K562 (cell line): Measurements from ENCODE around the gene GPATCH3. TPM values are rescaled to one million over a fixed set of nuclear protein-coding genes. Genes with fewer than 3 reads are reported as not detected.

Source experiments
- CREB1 ChIP-seq, 2 experiments: sonication (generic) in 1 of 2; formaldehyde crosslinking in 1 of 2; IDR thresholded peaks; 2 replicates each; pipeline versions ENCODE4 v1.6.1 to v1.8.0; 2012 to 2022; ENCODE audit warnings: inconsistent platforms in 1 of 2, mild to moderate bottlenecking in 1 of 2, missing genetic modification reagents in 1 of 2, moderate library complexity in 1 of 2
- CUX1 ChIP-seq: fragments of 200-800 bp; sonication (Bioruptor generic); IDR thresholded peaks from 2 replicates; pipeline ENCODE4 v1.6.1; 2016; ENCODE audit warnings: missing genetic modification characterization, missing compliant biosample characterization
- ID3 ChIP-seq, 2 experiments: fragments of 250-450 bp in 1 of 2; fragments of 450-650 bp in 1 of 2; sonication (Bioruptor Pico) in 1 of 2; IDR thresholded peaks; 2 replicates each; pipeline versions ENCODE4 v1.6.1 to v1.8.0; 2016 to 2021; ENCODE audit warnings: mild to moderate bottlenecking in 2 of 2, moderate library complexity in 2 of 2, missing compliant biosample characterization in 1 of 2, missing genetic modification characterization in 1 of 2
- MAX ChIP-seq: sonication (generic); formaldehyde crosslinking; IDR thresholded peaks from 2 replicates; pipeline ENCODE4 v1.9.0; 2022; ENCODE audit warnings: mild to moderate bottlenecking, missing genetic modification reagents
- SIX5 ChIP-seq, 2 experiments: IDR thresholded peaks; 2 replicates each; pipeline ENCODE4 v1.6.1; 2011; ENCODE audit warnings: low read length in 2 of 2, borderline replicate concordance in 1 of 2, low read depth in 1 of 2, mild to moderate bottlenecking in 1 of 2, moderate library complexity in 1 of 2; ENCODE audit not compliant: insufficient read depth in 1 of 2
- SP2 ChIP-seq: IDR thresholded peaks from 2 replicates; pipeline ENCODE4 v1.6.1; 2011; ENCODE audit warnings: mild to moderate bottlenecking, low read depth, low read length, moderate library complexity; ENCODE audit not compliant: poor library complexity, severe bottlenecking; ENCODE audit errors: extremely low read depth
- TCF7 ChIP-seq: sonication (generic); IDR thresholded peaks from 2 replicates; pipeline ENCODE4 v1.6.1; 2016; ENCODE audit warnings: antibody characterized with exemption, borderline replicate concordance
- THRA ChIP-seq: fragments of 450-650 bp; IDR thresholded peaks from 2 replicates; pipeline ENCODE4 v1.6.1; 2017; ENCODE audit warnings: mild to moderate bottlenecking, moderate library complexity
- ZBTB33 ChIP-seq: sonication (generic); formaldehyde crosslinking; IDR thresholded peaks from 2 replicates; pipeline ENCODE4 v1.8.1; 2023; ENCODE audit warnings: mild to moderate bottlenecking, missing genetic modification reagents
- polyA plus RNA-seq, 8 experiments: library from polyadenylated mRNA; depleted of rRNA in 4 of 8; stranded (reverse) in 5 of 8; unstranded in 3 of 8; fragments of >200 nt; fragmentation: Nextera tagmentation in 2 of 8; fragmentation: Illumina TruSeq in 1 of 8; extraction: Ambion mirVana in 2 of 8; extraction: Trizol in 1 of 8; gene quantifications; 2 replicates each; pipeline versions ENCODE4 v1.2.1 to v1.2.3, GENCODE V29; 2011 to 2014; ENCODE audit warnings: inconsistent platforms in 1 of 8, missing spikeins in 1 of 8
- total RNA-seq, 7 experiments: library from RNA; depleted of rRNA in 6 of 7; stranded (reverse); fragments of >200 nt in 6 of 7; fragmentation: Illumina TruSeq in 2 of 7; extraction: Trizol in 2 of 7; gene quantifications; 2 replicates each; pipeline versions ENCODE4 v1.2.1 to v1.2.3, GENCODE V29; 2011 to 2021; ENCODE audit warnings: low replicate concordance in 1 of 7
- TF ChIP-seq, protein P1 (sequence below): fragments of 250-450 bp; sonication (Bioruptor Pico); IDR thresholded peaks from 2 replicates; pipeline ENCODE4 v1.8.0; 2021; ENCODE audit warnings: moderate library complexity, mild to moderate bottlenecking, inconsistent platforms
- TF ChIP-seq, protein P2 (sequence below): sonication (generic); IDR thresholded peaks from 2 replicates; pipeline ENCODE4 v1.6.1; 2016

The GPATCH3 gene
- total and polyA plus RNA-seq, 9 of the 15 experiments (the other 6 are each of a cell fraction or from before 2014, with no cell fraction given) = 1.6 to 23.0 (median 13.3) TPM

- no peak; the same call in 1 of the 2 replicates for TF ChIP-seq CUX1 (CRISPR knock-in tag)
- peak; percentile 75 for TF ChIP-seq MAX (CRISPR knock-in tag)
- no peak for TF ChIP-seq THRA
- TF ChIP-seq, protein P1, sequence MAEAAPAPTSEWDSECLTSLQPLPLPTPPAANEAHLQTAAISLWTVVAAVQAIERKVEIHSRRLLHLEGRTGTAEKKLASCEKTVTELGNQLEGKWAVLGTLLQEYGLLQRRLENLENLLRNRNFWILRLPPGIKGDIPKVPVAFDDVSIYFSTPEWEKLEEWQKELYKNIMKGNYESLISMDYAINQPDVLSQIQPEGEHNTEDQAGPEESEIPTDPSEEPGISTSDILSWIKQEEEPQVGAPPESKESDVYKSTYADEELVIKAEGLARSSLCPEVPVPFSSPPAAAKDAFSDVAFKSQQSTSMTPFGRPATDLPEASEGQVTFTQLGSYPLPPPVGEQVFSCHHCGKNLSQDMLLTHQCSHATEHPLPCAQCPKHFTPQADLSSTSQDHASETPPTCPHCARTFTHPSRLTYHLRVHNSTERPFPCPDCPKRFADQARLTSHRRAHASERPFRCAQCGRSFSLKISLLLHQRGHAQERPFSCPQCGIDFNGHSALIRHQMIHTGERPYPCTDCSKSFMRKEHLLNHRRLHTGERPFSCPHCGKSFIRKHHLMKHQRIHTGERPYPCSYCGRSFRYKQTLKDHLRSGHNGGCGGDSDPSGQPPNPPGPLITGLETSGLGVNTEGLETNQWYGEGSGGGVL (CRISPR knock-in tag) = no peak
- no peak for TF ChIP-seq SIX5 (IDR thresholded peaks at IDR 0.05; ENCODE audit: borderline replicate concordance in 1 of 2, insufficient read depth in 1 of 2, low read depth in 1 of 2, low read length in 2 of 2)
- no peak for TF ChIP-seq SP2
- TF ChIP-seq, protein P2, sequence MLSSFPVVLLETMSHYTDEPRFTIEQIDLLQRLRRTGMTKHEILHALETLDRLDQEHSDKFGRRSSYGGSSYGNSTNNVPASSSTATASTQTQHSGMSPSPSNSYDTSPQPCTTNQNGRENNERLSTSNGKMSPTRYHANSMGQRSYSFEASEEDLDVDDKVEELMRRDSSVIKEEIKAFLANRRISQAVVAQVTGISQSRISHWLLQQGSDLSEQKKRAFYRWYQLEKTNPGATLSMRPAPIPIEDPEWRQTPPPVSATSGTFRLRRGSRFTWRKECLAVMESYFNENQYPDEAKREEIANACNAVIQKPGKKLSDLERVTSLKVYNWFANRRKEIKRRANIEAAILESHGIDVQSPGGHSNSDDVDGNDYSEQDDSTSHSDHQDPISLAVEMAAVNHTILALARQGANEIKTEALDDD = peak; percentile 76; the same call in 1 of the 2 replicates
- TF ChIP-seq ID3 (CRISPR knock-in tag; IDR thresholded peaks at IDR 0.05) = no peak
- TF ChIP-seq ID3 (tag; IDR thresholded peaks at IDR 0.05) = peak; percentile 94
- TF ChIP-seq CREB1 (IDR thresholded peaks at IDR 0.05) = no peak
- no peak for TF ChIP-seq CREB1 (CRISPR knock-in tag; IDR thresholded peaks at IDR 0.05)
- no peak for TF ChIP-seq TCF7
- no peak for TF ChIP-seq ZBTB33 (CRISPR knock-in tag)
Measured at GRCh38 chr1:26913754-26914619, 13.7 kb upstream of the GPATCH3 start, which contains the start of gene NR0B2 (continued).
